Upper lobe of left lung (tissue), 4 donors: Measurements from ENCODE around the gene LRRC3.

Experiments used
- POLR2A ChIP-seq, 4 donors: fragments of 450-650 bp; IDR thresholded peaks; one replicate each; pipeline ENCODE4 v1.5.1; 2016 to 2017; ENCODE audit warnings: antibody characterized with exemption in 4 of 4, mild to moderate bottlenecking in 2 of 4
- TF ChIP-seq, protein P1 (sequence below), 6 experiments: fragments of 450-650 bp in 4 of 6; fragments of 200-600 bp in 2 of 6; sonication (generic) in 2 of 6; IDR thresholded peaks; one replicate each; pipeline ENCODE4 v1.5.1; 2016 to 2019; ENCODE audit warnings: antibody characterized with exemption in 6 of 6

DNA sequence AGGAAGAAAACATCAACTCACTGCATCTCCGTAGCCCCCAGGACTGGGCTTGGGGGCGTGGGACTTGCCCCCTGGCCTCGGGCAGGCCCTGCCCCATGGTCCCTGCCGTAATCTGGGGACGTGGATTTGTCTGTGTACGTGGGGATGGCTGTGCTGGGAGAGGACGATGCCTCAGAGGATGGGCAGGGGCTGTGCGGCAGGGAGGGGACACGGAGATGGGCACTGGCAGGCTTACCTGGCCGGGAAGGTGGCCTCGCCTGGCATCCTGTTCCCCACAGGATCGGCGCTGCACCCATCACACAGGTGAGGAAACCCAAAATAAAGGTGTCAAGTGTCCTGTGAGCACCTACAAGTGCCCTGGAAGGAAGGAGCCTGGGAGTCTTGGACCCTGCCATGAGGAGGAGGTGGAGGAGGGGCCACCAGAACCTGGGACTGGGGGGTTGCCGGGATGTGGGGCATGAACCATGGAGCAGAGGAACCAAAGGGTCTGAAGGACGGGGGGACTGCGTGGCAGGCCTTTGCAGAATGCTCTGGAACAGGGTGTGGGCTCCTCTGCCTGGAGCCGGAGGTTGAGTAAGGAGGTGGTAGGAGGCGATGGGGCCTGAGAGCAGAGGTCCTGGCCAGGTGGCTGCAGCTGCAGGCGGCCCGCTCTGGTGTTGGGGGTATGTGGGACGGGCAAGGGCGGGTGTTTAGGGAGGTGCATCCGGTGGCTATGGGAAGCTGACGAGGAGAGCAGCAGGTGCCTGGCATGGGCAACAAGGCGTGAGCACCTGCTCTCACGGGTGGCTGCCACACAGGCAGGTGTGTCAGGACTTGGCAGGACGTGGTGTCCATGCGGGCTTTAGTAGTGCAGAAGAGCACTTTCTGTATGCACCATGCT lies 27.8 kb upstream of the LRRC3 start:
- no peak for TF ChIP-seq POLR2A (IDR thresholded peaks at IDR 0.05)
- TF ChIP-seq, protein P1, sequence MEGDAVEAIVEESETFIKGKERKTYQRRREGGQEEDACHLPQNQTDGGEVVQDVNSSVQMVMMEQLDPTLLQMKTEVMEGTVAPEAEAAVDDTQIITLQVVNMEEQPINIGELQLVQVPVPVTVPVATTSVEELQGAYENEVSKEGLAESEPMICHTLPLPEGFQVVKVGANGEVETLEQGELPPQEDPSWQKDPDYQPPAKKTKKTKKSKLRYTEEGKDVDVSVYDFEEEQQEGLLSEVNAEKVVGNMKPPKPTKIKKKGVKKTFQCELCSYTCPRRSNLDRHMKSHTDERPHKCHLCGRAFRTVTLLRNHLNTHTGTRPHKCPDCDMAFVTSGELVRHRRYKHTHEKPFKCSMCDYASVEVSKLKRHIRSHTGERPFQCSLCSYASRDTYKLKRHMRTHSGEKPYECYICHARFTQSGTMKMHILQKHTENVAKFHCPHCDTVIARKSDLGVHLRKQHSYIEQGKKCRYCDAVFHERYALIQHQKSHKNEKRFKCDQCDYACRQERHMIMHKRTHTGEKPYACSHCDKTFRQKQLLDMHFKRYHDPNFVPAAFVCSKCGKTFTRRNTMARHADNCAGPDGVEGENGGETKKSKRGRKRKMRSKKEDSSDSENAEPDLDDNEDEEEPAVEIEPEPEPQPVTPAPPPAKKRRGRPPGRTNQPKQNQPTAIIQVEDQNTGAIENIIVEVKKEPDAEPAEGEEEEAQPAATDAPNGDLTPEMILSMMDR (IDR thresholded peaks at IDR 0.05): no peak
